Astrocyte (in vitro differentiated cells and primary cell): Measurements from ENCODE around the gene CALB2. TPM values are rescaled to one million over a fixed set of nuclear protein-coding genes. Genes with fewer than 3 reads are reported as not detected.
A peak's percentile ranks its signal among the peaks of the same experiment; 100 is the strongest.

Experiments
- DNase-seq: peaks from one replicate; pipeline ENCODE4 v3.0.0-alpha.2; 2010; ENCODE audit warnings: low read depth
- FAIRE-seq: peaks from 2 replicates; lab custom pipeline; 2011; peaks lifted over from hg19 to GRCh38; lab: Jason Lieb, UNC
- H2AFZ ChIP-seq: 2 replicates; pipeline ENCODE4 v1.6.0; 2012; ENCODE audit warnings: low read depth, low read length, inconsistent platforms
- H3K27ac ChIP-seq: 2 replicates; pipeline ENCODE4 v1.5.1; 2011; ENCODE audit warnings: low read depth, low read length, inconsistent platforms
- H3K27me3 ChIP-seq: 2 replicates; pipeline ENCODE4 v1.6.0; 2011; ENCODE audit warnings: low read length, inconsistent platforms; ENCODE audit not compliant: insufficient read depth
- H3K36me3 ChIP-seq: 2 replicates; pipeline ENCODE4 v1.5.1; 2011; ENCODE audit warnings: low read length, inconsistent platforms; ENCODE audit not compliant: insufficient read depth
- H3K4me1 ChIP-seq: 2 replicates; pipeline ENCODE4 v1.5.1; 2011; ENCODE audit warnings: low read length, inconsistent platforms; ENCODE audit not compliant: insufficient read depth
- H3K4me2 ChIP-seq: 2 replicates; pipeline ENCODE4 v1.6.0; 2012; ENCODE audit warnings: low read length, inconsistent platforms
- H3K4me3 ChIP-seq: 2 replicates; pipeline ENCODE4 v1.5.1; 2011; ENCODE audit warnings: low read depth, mild to moderate bottlenecking, low read length, inconsistent platforms; ENCODE audit not compliant: insufficient read depth
- H3K79me2 ChIP-seq: 2 replicates; pipeline ENCODE4 v1.6.0; 2012; ENCODE audit warnings: mild to moderate bottlenecking, low read length, inconsistent platforms; ENCODE audit not compliant: insufficient read depth
- H3K9ac ChIP-seq: 2 replicates; pipeline ENCODE4 v1.6.0; 2012; ENCODE audit warnings: mild to moderate bottlenecking, low read length, inconsistent platforms
- H3K9me3 ChIP-seq: 2 replicates; pipeline ENCODE4 v1.5.1; 2012; ENCODE audit warnings: low read depth, mild to moderate bottlenecking, low read length, inconsistent platforms; ENCODE audit not compliant: insufficient read depth
- H4K20me1 ChIP-seq: 2 replicates; pipeline ENCODE4 v1.6.0; 2012; ENCODE audit warnings: low read length, inconsistent platforms; ENCODE audit not compliant: insufficient read depth
- H3K27ac Mint-ChIP-seq: one replicate; pipeline ENCODE4 v1.8.0; 2021; ENCODE audit warnings: mild to moderate bottlenecking, mixed read lengths; ENCODE audit not compliant: unreplicated experiment
- H3K27me3 Mint-ChIP-seq: one replicate; pipeline ENCODE4 v1.8.0; 2021; ENCODE audit warnings: low read depth, mixed read lengths; ENCODE audit not compliant: unreplicated experiment
- H3K36me3 Mint-ChIP-seq: one replicate; pipeline ENCODE4 v1.8.0; 2021; ENCODE audit warnings: low read depth, mixed read lengths; ENCODE audit not compliant: unreplicated experiment
- H3K4me1 Mint-ChIP-seq: one replicate; pipeline ENCODE4 v1.8.0; 2021; ENCODE audit warnings: low read depth, mixed read lengths; ENCODE audit not compliant: unreplicated experiment
- H3K4me3 Mint-ChIP-seq: one replicate; pipeline ENCODE4 v1.8.0; 2021; ENCODE audit warnings: mild to moderate bottlenecking, moderate library complexity, mixed read lengths; ENCODE audit not compliant: unreplicated experiment
- H3K9me3 Mint-ChIP-seq: one replicate; pipeline ENCODE4 v1.8.0; 2021; ENCODE audit warnings: mild to moderate bottlenecking, mixed read lengths; ENCODE audit not compliant: unreplicated experiment
- EZH2 ChIP-seq: IDR thresholded peaks from 2 replicates; pipeline ENCODE4 v1.6.1; 2012; ENCODE audit warnings: mild to moderate bottlenecking, low read length, inconsistent platforms; ENCODE audit not compliant: insufficient read depth
- total RNA-seq: library from RNA; stranded (reverse); gene quantifications from 2 replicates; pipeline ENCODE4 v1.2.1, GENCODE V29; 2021
- TF ChIP-seq, protein P1 (sequence below): IDR thresholded peaks from 2 replicates; pipeline ENCODE4 v1.5.1; 2011; ENCODE audit warnings: low read depth, mild to moderate bottlenecking, inconsistent platforms, low read length, moderate library complexity; ENCODE audit not compliant: insufficient read depth

Gene CALB2
- total RNA-seq, 1 donor from 2014 or later = 4.2 TPM

DNA sequence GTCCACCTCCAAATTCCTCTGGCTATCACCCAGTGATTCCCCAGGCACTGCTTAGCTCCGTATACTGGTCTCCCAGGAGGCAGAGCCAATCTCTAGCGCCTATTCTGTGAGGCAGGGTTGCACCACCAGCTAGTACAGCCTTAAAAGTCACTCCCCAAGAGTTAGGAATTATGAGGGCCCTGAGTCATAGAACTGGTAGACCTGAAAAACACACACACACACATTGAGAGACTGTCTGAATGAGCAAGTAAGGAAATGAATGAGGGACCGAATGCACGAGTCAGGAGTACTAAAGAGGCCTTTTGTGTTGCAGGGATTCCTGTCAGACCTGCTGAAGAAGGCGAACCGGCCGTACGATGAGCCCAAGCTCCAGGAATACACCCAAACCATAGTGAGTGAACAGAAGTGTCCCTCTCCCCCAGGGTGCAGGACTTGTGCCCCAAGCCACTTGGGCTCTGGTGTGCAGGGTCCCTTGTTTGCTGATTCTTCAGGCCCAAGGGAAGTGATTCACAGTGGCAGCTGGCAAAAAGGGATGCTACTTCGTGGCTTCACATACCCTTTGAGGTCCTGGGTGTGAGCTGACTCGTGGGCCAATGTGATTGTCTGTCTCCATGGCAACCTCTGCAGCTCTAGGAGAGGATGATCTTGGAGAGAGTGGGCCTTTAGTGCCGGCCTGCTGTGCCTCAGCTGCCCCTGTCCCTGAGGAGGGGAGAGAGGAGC is 24.7 kb downstream of the CALB2 start:
- Mint-ChIP-seq H3K27me3 (peaks cover 2% of the 10 kb centered on the region), H3K9me3 (no peaks in the 10 kb centered on the region), H3K4me3 (no peak overlapping the region), H3K27ac (peak overlapping the region; percentile 56), H3K4me1 (peaks cover 15% of the 10 kb centered on the region), H3K36me3 (no peaks in the 10 kb centered on the region)
- TF ChIP-seq EZH2 = no peak
- TF ChIP-seq, protein P1, sequence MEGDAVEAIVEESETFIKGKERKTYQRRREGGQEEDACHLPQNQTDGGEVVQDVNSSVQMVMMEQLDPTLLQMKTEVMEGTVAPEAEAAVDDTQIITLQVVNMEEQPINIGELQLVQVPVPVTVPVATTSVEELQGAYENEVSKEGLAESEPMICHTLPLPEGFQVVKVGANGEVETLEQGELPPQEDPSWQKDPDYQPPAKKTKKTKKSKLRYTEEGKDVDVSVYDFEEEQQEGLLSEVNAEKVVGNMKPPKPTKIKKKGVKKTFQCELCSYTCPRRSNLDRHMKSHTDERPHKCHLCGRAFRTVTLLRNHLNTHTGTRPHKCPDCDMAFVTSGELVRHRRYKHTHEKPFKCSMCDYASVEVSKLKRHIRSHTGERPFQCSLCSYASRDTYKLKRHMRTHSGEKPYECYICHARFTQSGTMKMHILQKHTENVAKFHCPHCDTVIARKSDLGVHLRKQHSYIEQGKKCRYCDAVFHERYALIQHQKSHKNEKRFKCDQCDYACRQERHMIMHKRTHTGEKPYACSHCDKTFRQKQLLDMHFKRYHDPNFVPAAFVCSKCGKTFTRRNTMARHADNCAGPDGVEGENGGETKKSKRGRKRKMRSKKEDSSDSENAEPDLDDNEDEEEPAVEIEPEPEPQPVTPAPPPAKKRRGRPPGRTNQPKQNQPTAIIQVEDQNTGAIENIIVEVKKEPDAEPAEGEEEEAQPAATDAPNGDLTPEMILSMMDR = no peak
- no peaks in the 10 kb centered on the region for H3K36me3 ChIP-seq
- H2AFZ ChIP-seq = no peak overlapping the region
- no peak overlapping the region for H3K4me2 ChIP-seq
- no peaks in the 10 kb centered on the region for H3K4me1 ChIP-seq
- H3K27me3 ChIP-seq = no peaks in the 10 kb centered on the region
- no peak overlapping the region for H3K9ac ChIP-seq
- DNase-seq = peak; percentile 20
- H3K79me2 ChIP-seq = no peaks in the 10 kb centered on the region
- no peak overlapping the region for H3K4me3 ChIP-seq
- no peak for FAIRE-seq
- H4K20me1 ChIP-seq = no peaks in the 10 kb centered on the region
- no peaks in the 10 kb centered on the region for H3K9me3 ChIP-seq
- no peak overlapping the region for H3K27ac ChIP-seq

GRCh38 chr16:71384073-71384724 is 25.7 kb downstream of the CALB2 start:
- DNase-seq (no peak), FAIRE-seq (no peak)
- Histone ChIP-seq H3K9ac (no peak overlapping the region), H3K27ac (no peak overlapping the region), H3K36me3 (no peaks in the 10 kb centered on the region), H3K27me3 (no peaks in the 10 kb centered on the region), H4K20me1 (no peaks in the 10 kb centered on the region), H3K4me1 (no peaks in the 10 kb centered on the region), H3K79me2 (no peaks in the 10 kb centered on the region), H3K4me2 (no peak overlapping the region), H3K4me3 (no peak overlapping the region), H3K9me3 (no peaks in the 10 kb centered on the region), H2AFZ (no peak overlapping the region)
- Mint-ChIP-seq H3K4me1 (peaks cover 15% of the 10 kb centered on the region), H3K27ac (no peak overlapping the region), H3K27me3 (peaks cover 2% of the 10 kb centered on the region), H3K4me3 (no peak overlapping the region), H3K9me3 (no peaks in the 10 kb centered on the region), H3K36me3 (no peaks in the 10 kb centered on the region)
- TF ChIP-seq, protein P1 = no peak
- no peak for TF ChIP-seq EZH2
